HCT116 (cell line): Measurements from ENCODE around the gene INCA1. TPM values are rescaled to one million over a fixed set of nuclear protein-coding genes. Genes with fewer than 3 reads are reported as not detected.

Source experiments
- ATAC-seq: fragments of 200-7000 bp; cut with Tn5 transposase; 2 replicates; pipeline ENCODE4 v1.9.1; 2020; ENCODE audit warnings: mild to moderate bottlenecking, moderate library complexity
- BruUV-seq: library from RNA; stranded (reverse); fragments of 400-500 nt; replicated peaks from 2 replicates; lab custom pipeline; 2021; lab: Mats Ljungman, UMichigan
- CTCF ChIA-PET: fragments of 300-600 bp; sonication (Branson Sonifier 250); formaldehyde crosslinking; loops from one replicate; lab custom pipeline; 2021; ENCODE audit warnings: antibody characterized with exemption; lab: Charles Lee
- POLR2A ChIA-PET: fragments of 300-600, 350-600 bp; sonication (Branson Sonifier 250); formaldehyde crosslinking; loops from one replicate; lab custom pipeline; 2021; ENCODE audit warnings: antibody characterized with exemption; lab: Charles Lee
- RAD21 ChIA-PET, 2 experiments: fragments of 300-600 bp; sonication (Branson Sonifier 250); formaldehyde crosslinking; loops; one replicate each; lab custom pipeline; 2023; ENCODE audit warnings: low total read pairs in 2 of 2; ENCODE audit not compliant: uncharacterized antibody in 2 of 2, unreplicated experiment in 2 of 2, low non-redundant PET in 1 of 2; lab: Charles Lee
- DNase-seq: peaks from one replicate; pipeline ENCODE4 v3.0.0-alpha.2; 2010; ENCODE audit warnings: low read depth, low spot score
- H2AFZ ChIP-seq: fragments of 200-600 bp; shearing (Covaris generic), sonication (generic); 2 replicates; pipeline ENCODE4 v1.6.1; 2017; ENCODE audit warnings: low read depth, mixed run types, mixed read lengths, antibody characterized with exemption, low read length; ENCODE audit not compliant: poor library complexity, severe bottlenecking
- H3K27ac ChIP-seq: 2 replicates; pipeline ENCODE4 v1.5.1; 2012; ENCODE audit warnings: low read depth, low read length
- H3K27me3 ChIP-seq: fragments of 200-600 bp; sonication (generic); 2 replicates; pipeline ENCODE4 v1.6.1; 2016; ENCODE audit warnings: mixed run types, low read length, mixed read lengths; ENCODE audit not compliant: insufficient read depth
- H3K36me3 ChIP-seq, 2 experiments: fragments of 200-500 bp in 1 of 2; fragments of 200-600 bp in 1 of 2; sonication (Bioruptor generic) in 1 of 2; sonication (generic) in 1 of 2; 2 replicates each; pipeline versions ENCODE4 v1.5.1 to v1.6.1; 2014 to 2016; ENCODE audit warnings: low read length in 2 of 2, inconsistent platforms in 1 of 2, mixed read lengths in 1 of 2, mixed run types in 1 of 2; ENCODE audit not compliant: insufficient read depth in 2 of 2, control insufficient read depth in 1 of 2
- H3K4me1 ChIP-seq, 2 experiments: fragments of 200-600 bp in 1 of 2; sonication (generic) in 1 of 2; 2 replicates each; pipeline versions ENCODE4 v1.5.1 to v1.6.1; 2012 to 2017; ENCODE audit warnings: low read length in 2 of 2, inconsistent platforms in 1 of 2, mild to moderate bottlenecking in 1 of 2, mixed read lengths in 1 of 2, mixed run types in 1 of 2, moderate library complexity in 1 of 2; ENCODE audit not compliant: insufficient read depth in 2 of 2, control insufficient read depth in 1 of 2
- H3K4me2 ChIP-seq: fragments of 200-600 bp; sonication (generic); 2 replicates; pipeline ENCODE4 v1.6.1; 2017; ENCODE audit warnings: mixed run types, low read length, mixed read lengths
- H3K4me3 ChIP-seq, 2 experiments: fragments of 200-600 bp in 1 of 2; sonication (generic) in 1 of 2; replicated peaks in 1 of 2; 2 replicates each; pipeline ENCODE4 v1.5.1; 2011 to 2016; ENCODE audit warnings: low read length in 2 of 2, control low read depth in 1 of 2, low read depth in 1 of 2, mild to moderate bottlenecking in 1 of 2, mixed read lengths in 1 of 2, mixed run types in 1 of 2
- H3K79me2 ChIP-seq: fragments of 200-600 bp; sonication (generic); 2 replicates; pipeline ENCODE4 v1.6.1; 2017; ENCODE audit warnings: mild to moderate bottlenecking, mixed run types, low read length, moderate library complexity, mixed read lengths; ENCODE audit not compliant: insufficient read depth
- H3K9ac ChIP-seq: fragments of 200-600 bp; sonication (generic); 2 replicates; pipeline ENCODE4 v1.6.1; 2016; ENCODE audit warnings: low read length, mixed read lengths
- H3K9me2 ChIP-seq: fragments of 200-600 bp; sonication (generic), shearing (Covaris generic); 2 replicates; pipeline ENCODE4 v1.6.1; 2017; ENCODE audit warnings: mixed run types, mild to moderate bottlenecking, moderate library complexity; ENCODE audit not compliant: insufficient read depth
- H3K9me3 ChIP-seq, 2 experiments: fragments of 200-500 bp in 1 of 2; fragments of 200-600 bp in 1 of 2; sonication (Bioruptor generic) in 1 of 2; sonication (generic) in 1 of 2; 2 replicates each; pipeline ENCODE4 v1.6.1; 2014 to 2017; ENCODE audit warnings: low read length in 2 of 2, mixed read lengths in 2 of 2, inconsistent platforms in 1 of 2, low read depth in 1 of 2, mild to moderate bottlenecking in 1 of 2, mixed run types in 1 of 2, moderate library complexity in 1 of 2; ENCODE audit not compliant: control insufficient read depth in 1 of 2, insufficient read depth in 1 of 2
- H4K20me1 ChIP-seq: fragments of 200-600 bp; sonication (generic), shearing (Covaris generic); 2 replicates; pipeline ENCODE4 v1.6.1; 2017; ENCODE audit warnings: mixed run types, mild to moderate bottlenecking, moderate library complexity; ENCODE audit not compliant: insufficient read depth
- CBX3 ChIP-seq: IDR thresholded peaks from 2 replicates; pipeline ENCODE4 v1.6.1; 2012; ENCODE audit warnings: low read depth
- CEBPB ChIP-seq: IDR thresholded peaks from 2 replicates; pipeline ENCODE4 v1.6.1; 2012; ENCODE audit warnings: low read depth
- CTCF ChIP-seq, 3 experiments: fragments of 200-600 bp in 1 of 3; sonication (generic) in 1 of 3; IDR thresholded peaks in 2 of 3; conservative IDR thresholded peaks in 1 of 3; 2 replicates each; pipeline ENCODE4 v1.5.1; 2012 to 2017; ENCODE audit warnings: low read depth in 2 of 3, low read length in 2 of 3, antibody characterized with exemption in 1 of 3, borderline replicate concordance in 1 of 3, control low read depth in 1 of 3, mild to moderate bottlenecking in 1 of 3, mixed read lengths in 1 of 3, mixed run types in 1 of 3, moderate library complexity in 1 of 3; ENCODE audit not compliant: insufficient read depth in 1 of 3
- EGR1 ChIP-seq: IDR thresholded peaks from 2 replicates; pipeline ENCODE4 v1.6.1; 2012; ENCODE audit warnings: low read depth
- ELF1 ChIP-seq: IDR thresholded peaks from 2 replicates; pipeline ENCODE4 v1.6.1; 2012; ENCODE audit warnings: low read depth, borderline replicate concordance
- EZH2 ChIP-seq: fragments of 200-600 bp; sonication (generic); IDR thresholded peaks from 2 replicates; pipeline ENCODE4 v1.6.1; 2017; ENCODE audit warnings: antibody characterized with exemption, mixed run types
- EZH2phosphoT487 ChIP-seq: fragments of 200-600 bp; IDR thresholded peaks from 2 replicates; pipeline ENCODE4 v1.6.1; 2018; ENCODE audit warnings: antibody characterized with exemption, borderline replicate concordance
- JUND ChIP-seq: IDR thresholded peaks from 2 replicates; pipeline ENCODE4 v1.6.1; 2012
- MAX ChIP-seq: IDR thresholded peaks from 2 replicates; pipeline ENCODE4 v1.6.1; 2012
- POLR2A ChIP-seq: IDR thresholded peaks from 2 replicates; pipeline ENCODE4 v1.7.0; 2011; ENCODE audit warnings: borderline replicate concordance; ENCODE audit not compliant: insufficient read depth, insufficient read length; ENCODE audit errors: extremely low read depth
- POLR2AphosphoS5 ChIP-seq: IDR thresholded peaks from 2 replicates; pipeline ENCODE4 v1.6.1; 2011; ENCODE audit warnings: mild to moderate bottlenecking, low read depth, low read length, moderate library complexity
- REST ChIP-seq: IDR thresholded peaks from 2 replicates; pipeline ENCODE4 v1.6.1; 2012; ENCODE audit warnings: low read depth
- SIN3A ChIP-seq: IDR thresholded peaks from 2 replicates; pipeline ENCODE4 v1.6.1; 2012; ENCODE audit warnings: low read depth
- SP1 ChIP-seq: IDR thresholded peaks from 2 replicates; pipeline ENCODE4 v1.6.1; 2012; ENCODE audit warnings: low read depth
- TCF7L2 ChIP-seq: IDR thresholded peaks from 2 replicates; pipeline ENCODE4 v1.7.0; 2011; ENCODE audit warnings: borderline replicate concordance, inconsistent platforms; ENCODE audit not compliant: insufficient read depth, insufficient read length; ENCODE audit errors: extremely low read depth
- YY1 ChIP-seq: IDR thresholded peaks from 2 replicates; pipeline ENCODE4 v1.6.1; 2011; ENCODE audit warnings: low read length, low read depth, moderate library complexity, mild to moderate bottlenecking; ENCODE audit not compliant: insufficient replicate concordance; ENCODE audit errors: extremely low read depth
- ZBTB33 ChIP-seq: IDR thresholded peaks from 2 replicates; pipeline ENCODE4 v1.6.1; 2011; ENCODE audit warnings: mild to moderate bottlenecking, low read length, moderate library complexity; ENCODE audit not compliant: insufficient replicate concordance; ENCODE audit errors: extremely low read depth
- ZFX ChIP-seq: fragments of 450-650 bp; IDR thresholded peaks from 2 replicates; pipeline ENCODE4 v1.6.1; 2017
- ZNF274 ChIP-seq: fragments of 200-500 bp; sonication (Bioruptor generic); IDR thresholded peaks from 2 replicates; pipeline ENCODE4 v1.6.1; 2014; ENCODE audit warnings: mild to moderate bottlenecking, low read depth, low read length, inconsistent platforms
- intact Hi-C: fragments of 100-400 bp; cut with micrococcal nuclease; formaldehyde crosslinking; loops from 2 replicates; pipeline ENCODE4 v1.10.0; 2022
- total RNA-seq: library from RNA; stranded (reverse); gene quantifications from one replicate; pipeline ENCODE4 v1.2.1, GENCODE V29; 2021; ENCODE audit not compliant: unreplicated experiment

The INCA1 gene
- total RNA-seq, 1 experiment from 2014 or later: 0.74 TPM

- BruUV-seq: no TSS peak
- H4K20me1 ChIP-seq: no peaks in the 10 kb centered on the region
- no peaks in the 10 kb centered on the region; a peak in 1 of 4 replicates for H3K36me3 ChIP-seq
- H3K9ac ChIP-seq: no peak overlapping the region
- H3K4me2 ChIP-seq: no peak overlapping the region
- RAD21 ChIA-PET: interaction anchor here in 1 of 2 experiments (0.7 kb wide), 1 partner anchor 181 kb away, joined by 3 read pairs; no protein-coding TSS in a partner anchor
- DNase-seq: no peak
- peaks cover 7 to 19% of the 10 kb centered on the region in 2 experiments; a peak in 3 of 4 replicates for H3K4me1 ChIP-seq
- no peaks in the 10 kb centered on the region for H3K27me3 ChIP-seq
- POLR2A ChIA-PET: no interaction called here
- no peak overlapping the region for H3K27ac ChIP-seq
- no peak overlapping the region for H2AFZ ChIP-seq
- ATAC-seq: no peak
- H3K79me2 ChIP-seq: no peaks in the 10 kb centered on the region
- intact Hi-C loops: no loop called here
- H3K9me3 ChIP-seq: no peaks in the 10 kb centered on the region
- CTCF ChIA-PET: no interaction called here
- TF ChIP-seq MAX (no peak), JUND (no peak), EZH2phosphoT487 (no peak), SP1 (no peak), EZH2 (no peak), CTCF (IDR thresholded peaks at IDR 0.05 in 2 of 3, conservative IDR thresholded peaks at IDR 0.05 in 1 of 3; ENCODE audit: borderline replicate concordance in 1 of 3, insufficient read depth in 1 of 3, low read depth in 2 of 3, low read length in 2 of 3) (no peak), CEBPB (no peak), ZFX (no peak), POLR2AphosphoS5 (no peak), CBX3 (no peak), REST (no peak), ELF1 (no peak), YY1 (no peak), TCF7L2 (no peak), ZBTB33 (no peak), SIN3A (no peak), ZNF274 (no peak), POLR2A (no peak), EGR1 (no peak)
- no peak overlapping the region for H3K4me3 ChIP-seq
- H3K9me2 ChIP-seq: no peaks in the 10 kb centered on the region
Measured at GRCh38 chr17:5027916-5028315, 30.6 kb upstream of the INCA1 start.
